ENCODE data around the gene NSMF.
"Not testable (repeated sequence)": the region's sequence is repeated elsewhere in the genome, so short reads cannot be mapped to it uniquely, and the experiment has no call there.

NSMF gene

DNA sequence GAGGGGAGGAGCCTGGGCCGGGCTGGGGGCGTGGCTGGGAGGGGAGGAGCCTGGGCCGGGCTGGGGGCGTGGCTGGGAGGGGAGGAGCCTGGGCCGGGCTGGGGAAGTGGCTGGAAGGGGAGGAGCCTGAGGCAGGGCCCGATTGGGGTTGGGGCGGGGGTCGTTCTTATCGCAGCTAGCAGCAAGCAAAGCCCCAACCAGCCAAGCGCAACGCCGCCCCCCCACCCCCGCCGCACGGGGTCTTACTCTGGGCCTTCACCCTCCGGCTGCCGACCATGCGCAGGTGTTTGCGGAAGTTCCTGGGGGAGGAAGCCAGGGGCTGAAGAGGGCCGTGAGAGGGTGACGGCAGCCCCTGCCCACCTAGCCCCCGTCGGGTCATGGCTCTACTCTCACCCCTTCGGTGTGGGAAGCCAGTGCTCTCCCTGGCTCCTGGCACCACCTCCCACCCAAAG, 5.0 kb downstream of the NSMF start:
- TF ChIP-seq, protein P1, sequence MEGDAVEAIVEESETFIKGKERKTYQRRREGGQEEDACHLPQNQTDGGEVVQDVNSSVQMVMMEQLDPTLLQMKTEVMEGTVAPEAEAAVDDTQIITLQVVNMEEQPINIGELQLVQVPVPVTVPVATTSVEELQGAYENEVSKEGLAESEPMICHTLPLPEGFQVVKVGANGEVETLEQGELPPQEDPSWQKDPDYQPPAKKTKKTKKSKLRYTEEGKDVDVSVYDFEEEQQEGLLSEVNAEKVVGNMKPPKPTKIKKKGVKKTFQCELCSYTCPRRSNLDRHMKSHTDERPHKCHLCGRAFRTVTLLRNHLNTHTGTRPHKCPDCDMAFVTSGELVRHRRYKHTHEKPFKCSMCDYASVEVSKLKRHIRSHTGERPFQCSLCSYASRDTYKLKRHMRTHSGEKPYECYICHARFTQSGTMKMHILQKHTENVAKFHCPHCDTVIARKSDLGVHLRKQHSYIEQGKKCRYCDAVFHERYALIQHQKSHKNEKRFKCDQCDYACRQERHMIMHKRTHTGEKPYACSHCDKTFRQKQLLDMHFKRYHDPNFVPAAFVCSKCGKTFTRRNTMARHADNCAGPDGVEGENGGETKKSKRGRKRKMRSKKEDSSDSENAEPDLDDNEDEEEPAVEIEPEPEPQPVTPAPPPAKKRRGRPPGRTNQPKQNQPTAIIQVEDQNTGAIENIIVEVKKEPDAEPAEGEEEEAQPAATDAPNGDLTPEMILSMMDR (IDR thresholded peaks at IDR 0.05; ENCODE audit: low read depth, low read length), result no peak
- DNase-seq (ENCODE audit: extremely low read depth, low read depth), result no peak

DNA sequence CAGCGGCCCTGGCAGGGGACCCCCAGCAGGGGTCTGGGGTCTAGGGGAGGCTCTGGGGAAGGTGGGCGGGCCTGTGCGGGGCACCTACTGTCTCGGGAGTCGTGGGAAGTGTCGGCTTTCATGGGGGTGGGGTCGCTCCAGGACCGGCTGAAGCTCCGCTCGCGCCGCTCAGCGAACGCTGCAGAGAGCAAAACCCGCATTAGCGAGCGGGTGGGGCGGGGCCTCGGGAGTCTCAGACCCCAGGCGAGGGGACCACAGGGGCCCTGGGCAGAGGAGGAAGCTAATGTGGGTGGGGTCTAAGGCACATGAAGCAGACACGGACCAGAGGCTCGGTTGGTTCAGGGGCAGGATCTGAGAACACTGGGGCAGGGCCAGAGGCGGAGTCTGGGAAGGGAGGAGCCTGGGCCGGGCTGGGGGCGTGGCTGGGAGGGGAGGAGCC, 5.5 kb downstream of the NSMF start:
- DNase-seq (ENCODE audit: extremely low read depth, low read depth), result peak; percentile 48
- TF ChIP-seq, protein P1 (IDR thresholded peaks at IDR 0.05; ENCODE audit: low read depth, low read length), result no peak

DNA sequence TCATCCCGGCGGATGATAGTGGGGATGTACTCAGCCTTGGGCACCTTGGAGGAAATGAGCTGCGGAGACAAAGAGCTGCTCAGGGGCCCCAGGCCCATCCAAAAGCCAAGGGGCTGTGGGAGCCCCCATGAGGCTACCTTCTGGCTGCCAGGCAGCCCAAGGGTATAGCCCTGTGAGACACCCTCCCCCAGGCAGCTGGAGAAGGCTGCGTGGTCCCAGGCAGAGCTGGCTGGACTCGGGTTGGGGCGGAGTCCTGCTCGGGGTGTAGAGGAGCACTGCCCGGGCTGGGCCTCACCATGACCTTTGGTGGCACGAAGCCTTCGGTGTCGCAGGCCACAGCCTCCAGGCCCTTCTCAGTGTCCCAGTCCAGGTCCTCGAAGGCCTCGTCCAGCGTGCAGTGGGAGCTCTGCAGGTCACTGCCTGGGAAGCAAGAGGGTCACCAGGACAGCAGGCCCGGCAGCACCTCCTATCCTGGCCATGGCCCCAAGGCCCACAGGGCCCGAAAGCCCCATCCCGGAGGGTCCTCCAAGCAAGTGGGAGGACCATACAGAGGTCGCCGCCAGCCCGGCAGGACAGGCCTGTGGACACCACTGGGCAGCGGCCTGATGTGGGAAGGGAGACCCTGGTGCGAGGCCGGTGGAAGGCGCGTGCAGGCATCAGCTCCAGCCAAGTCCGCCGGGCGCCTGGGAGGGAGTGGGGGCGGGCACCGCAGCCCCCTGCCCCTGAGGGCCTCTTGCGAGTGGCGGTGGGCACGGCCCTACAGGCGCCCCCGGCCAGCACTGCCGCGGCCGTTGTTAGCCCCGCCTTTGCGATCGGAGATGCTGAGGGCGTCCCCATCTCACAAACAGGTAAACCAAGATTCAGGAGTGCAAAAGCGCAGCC, 6.1 kb downstream of the NSMF start:
- TF ChIP-seq, protein P1 (IDR thresholded peaks at IDR 0.05; ENCODE audit: low read depth, low read length), result no peak
- no peak for DNase-seq (ENCODE audit: extremely low read depth, low read depth)

DNA sequence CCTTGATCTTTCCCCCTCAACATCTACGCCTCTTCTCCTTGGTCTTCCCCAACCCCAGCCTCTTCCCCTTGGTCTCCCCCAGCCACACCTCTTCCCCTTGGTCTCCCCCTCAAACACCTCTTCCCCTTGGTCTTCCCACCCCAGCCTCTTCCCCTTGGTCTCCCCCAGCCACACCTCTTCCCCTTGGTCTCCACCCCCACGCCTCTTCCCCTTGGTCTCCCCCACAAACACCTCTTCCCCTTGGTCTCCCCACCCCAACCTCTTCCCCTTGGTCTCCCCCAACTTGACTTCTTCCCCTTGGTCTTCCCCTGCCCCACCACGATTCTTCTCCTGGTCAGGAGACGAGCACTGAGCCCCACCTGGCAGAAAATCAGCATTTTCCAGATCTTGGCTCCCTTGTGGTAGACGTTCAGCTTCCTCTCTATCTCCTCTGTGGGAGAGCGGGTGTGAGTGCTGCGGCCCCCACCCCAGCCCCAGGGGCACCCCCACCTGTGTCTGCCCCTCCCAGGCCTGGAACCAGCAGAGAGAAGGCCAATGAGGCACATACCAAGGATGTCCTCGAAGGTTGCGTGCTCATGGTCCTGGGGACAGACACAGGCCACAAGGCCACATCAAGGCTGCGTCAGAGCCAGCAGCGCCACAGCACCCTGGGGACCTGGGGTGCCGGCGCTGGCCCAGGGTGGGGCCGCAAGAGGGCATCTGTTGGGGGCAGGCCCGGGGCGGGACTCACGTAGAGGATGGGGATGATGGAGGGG, 7.0 kb downstream of the NSMF start:
- TF ChIP-seq, protein P1 (IDR thresholded peaks at IDR 0.05; ENCODE audit: low read depth, low read length), result no peak
- DNase-seq (ENCODE audit: extremely low read depth, low read depth), result no peak

DNA sequence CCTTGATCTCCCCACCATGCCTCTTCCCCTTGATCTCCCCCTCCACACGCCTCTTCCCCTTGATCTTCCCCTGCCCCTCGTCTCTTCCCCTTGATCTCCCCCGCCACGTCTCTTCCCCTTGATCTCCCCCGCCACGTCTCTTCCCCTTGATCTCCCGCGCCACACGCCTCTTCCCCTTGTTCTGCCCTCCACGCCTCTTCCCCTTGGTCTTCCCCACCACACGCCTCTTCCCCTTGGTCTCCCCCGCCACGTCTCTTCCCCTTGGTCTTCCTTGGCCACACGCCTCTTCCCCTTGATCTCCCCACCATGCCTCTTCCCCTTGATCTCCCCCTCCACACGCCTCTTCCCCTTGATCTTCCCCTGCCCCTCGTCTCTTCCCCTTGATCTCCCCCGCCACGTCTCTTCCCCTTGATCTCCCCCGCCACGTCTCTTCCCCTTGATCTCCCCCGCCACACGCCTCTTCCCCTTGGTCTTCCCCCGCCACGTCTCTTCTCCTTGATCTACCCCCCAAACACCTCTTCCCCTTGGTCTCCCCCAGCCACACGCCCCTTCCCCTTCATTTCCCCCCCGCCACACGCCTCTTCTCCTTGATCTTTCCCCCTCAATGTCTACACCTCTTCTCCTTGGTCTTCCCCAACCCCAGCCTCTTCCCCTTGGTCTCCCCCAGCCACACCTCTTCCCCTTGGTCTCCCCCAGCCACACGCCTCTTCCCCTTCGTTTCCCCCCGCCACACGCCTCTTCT, 7.7 kb downstream of the NSMF start:
- DNase-seq (ENCODE audit: extremely low read depth, low read depth), result not testable (repeated sequence)

DNA sequence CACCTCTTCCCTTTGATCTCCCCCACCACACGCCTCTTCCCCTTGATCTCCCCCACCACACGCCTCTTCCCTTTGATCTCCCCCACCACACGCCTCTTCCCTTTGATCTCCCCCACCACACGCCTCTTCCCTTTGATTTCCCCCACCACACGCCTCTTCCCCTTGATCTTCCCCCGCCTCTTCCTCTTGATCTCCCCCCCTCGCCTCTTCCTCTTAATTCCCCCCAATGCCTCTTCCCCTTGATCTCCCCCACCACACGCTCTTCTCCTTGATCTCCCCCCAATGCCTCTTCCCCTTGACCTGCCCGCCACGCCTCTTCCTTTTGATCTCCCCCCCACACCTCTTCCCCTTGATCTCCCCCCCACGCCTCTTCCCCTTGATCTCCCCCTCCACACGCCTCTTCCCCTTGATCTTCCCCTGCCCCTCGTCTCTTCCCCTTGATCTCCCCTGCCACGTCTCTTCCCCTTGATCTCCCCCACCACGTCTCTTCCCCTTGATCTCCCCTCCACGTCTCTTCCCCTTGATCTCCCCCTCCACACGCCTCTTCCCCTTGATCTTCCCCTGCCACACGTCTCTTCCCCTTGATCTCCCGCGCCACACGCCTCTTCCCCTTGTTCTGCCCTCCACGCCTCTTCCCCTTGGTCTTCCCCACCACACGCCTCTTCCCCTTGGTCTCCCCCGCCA, 8.5 kb downstream of the NSMF start:
- not testable (repeated sequence) for DNase-seq (ENCODE audit: extremely low read depth, low read depth)

DNA sequence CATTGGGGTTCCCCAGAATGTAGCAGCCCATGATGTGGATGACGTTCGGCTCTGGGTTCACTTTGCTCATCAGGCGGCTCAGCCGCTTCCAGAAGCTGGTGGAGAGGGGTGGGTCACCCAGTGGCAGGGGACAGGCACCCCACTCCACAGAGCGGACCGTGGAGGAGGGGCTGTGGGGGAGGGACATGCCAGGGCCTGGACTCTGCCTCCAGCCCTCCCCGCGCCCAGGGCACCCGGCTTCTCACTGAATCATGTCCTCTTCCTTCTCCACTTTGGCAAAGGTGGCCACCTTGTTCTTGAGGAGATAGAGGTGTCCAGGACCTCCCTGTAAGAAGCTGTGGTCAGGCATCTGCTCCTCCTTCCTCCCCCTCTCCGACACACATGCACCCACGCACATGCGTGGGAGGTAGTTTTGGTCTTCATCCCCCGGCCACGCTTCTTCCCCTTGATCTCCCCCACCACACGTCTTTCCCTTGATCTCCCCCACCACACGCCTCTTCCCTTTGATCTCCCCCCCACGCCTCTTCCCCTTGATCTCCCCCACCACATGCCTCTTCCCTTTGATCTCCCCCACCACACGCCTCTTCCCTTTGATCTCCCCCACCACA, 9.1 kb downstream of the NSMF start:
- TF ChIP-seq, protein P1 (IDR thresholded peaks at IDR 0.05; ENCODE audit: low read depth, low read length), result no peak
- no peak for DNase-seq (ENCODE audit: extremely low read depth, low read depth)

Measured in AG09319 (cell line).